GM12865 (cell line): ENCODE data around the gene RBMS3.

Experiments
- DNase-seq: peaks from one replicate; pipeline ENCODE4 v3.0.0; 2010; ENCODE audit warnings: low read depth
- H3K4me3 ChIP-seq: 2 replicates; pipeline ENCODE4 v1.5.1; 2011; ENCODE audit warnings: mild to moderate bottlenecking, low read depth, low read length, control low read depth
- CTCF ChIP-seq: IDR thresholded peaks from 2 replicates; pipeline ENCODE4 v1.5.1; 2011; ENCODE audit warnings: low read length, control low read depth, low read depth, inconsistent platforms; ENCODE audit not compliant: insufficient read depth; ENCODE audit errors: missing control alignments

Gene RBMS3

GRCh38 chr3:29686889-29687592 is 406.2 kb downstream of the RBMS3 start:
- TF ChIP-seq CTCF: no peak
- H3K4me3 ChIP-seq: no peak overlapping the region
- DNase-seq: peak; percentile 76

DNA sequence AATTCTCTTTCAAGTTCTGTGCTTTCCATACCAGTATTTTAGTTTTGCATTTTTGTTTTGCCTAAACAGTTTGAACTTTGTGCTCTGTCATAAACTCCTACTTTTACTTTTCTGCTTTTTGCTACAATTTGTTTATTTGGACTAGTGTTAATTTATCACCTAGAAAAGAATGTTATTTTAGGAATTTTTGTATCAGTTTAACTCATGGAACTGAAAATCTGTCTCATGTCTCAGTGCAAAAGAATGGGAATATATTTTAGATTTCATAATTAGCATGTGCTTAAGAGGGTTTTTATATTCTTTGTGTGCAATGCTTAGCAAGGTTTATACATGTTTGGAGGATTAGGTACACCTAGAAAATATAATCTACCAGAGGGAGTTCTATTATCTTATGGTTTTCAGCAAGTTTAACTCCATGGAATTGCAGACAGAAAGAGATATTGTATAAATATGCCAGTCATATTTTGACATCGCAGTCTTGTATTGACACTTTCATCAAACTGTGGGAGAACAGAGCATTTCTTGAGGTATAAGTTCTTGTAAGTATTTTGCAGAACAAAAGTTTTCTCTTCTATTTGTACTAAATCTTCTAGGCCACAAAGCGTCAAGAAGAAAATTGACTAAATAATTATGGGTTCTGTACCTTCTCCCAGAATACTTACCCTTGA is 409.9 kb downstream of the RBMS3 start:
- no peak for DNase-seq
- no peak for TF ChIP-seq CTCF
- H3K4me3 ChIP-seq: no peak overlapping the region

- no peak overlapping the region for H3K4me3 ChIP-seq
- TF ChIP-seq CTCF: no peak
- no peak for DNase-seq
Measured at GRCh38 chr3:29693863-29694262, 413.0 kb downstream of the RBMS3 start.

GRCh38 chr3:29694331-29694730 is 413.5 kb downstream of the RBMS3 start:
- no peak for TF ChIP-seq CTCF
- no peak for DNase-seq
- no peak overlapping the region for H3K4me3 ChIP-seq

DNA sequence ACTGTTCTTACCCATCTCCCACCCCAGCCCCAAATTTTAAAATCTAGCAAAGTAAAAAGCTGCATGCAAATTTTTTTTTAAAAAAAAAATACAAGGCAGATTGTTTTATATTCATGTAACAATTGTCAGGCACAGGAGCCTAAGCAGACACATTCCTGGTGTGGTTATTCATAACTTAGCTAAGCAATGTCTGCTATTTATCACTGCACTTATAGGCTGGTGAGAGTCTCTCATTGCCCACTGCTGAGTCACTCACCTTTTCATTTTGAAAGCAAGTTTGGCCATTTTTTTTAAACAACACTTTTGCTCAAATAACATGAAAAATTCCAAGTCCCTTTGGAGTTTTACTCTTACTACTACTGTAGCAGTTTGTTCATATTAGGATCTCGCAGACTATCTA is 413.9 kb downstream of the RBMS3 start:
- no peak for DNase-seq
- no peak for TF ChIP-seq CTCF
- no peak overlapping the region for H3K4me3 ChIP-seq

GRCh38 chr3:29695201-29695600 is 414.3 kb downstream of the RBMS3 start:
- no peak overlapping the region for H3K4me3 ChIP-seq
- no peak for TF ChIP-seq CTCF
- DNase-seq: no peak

DNA sequence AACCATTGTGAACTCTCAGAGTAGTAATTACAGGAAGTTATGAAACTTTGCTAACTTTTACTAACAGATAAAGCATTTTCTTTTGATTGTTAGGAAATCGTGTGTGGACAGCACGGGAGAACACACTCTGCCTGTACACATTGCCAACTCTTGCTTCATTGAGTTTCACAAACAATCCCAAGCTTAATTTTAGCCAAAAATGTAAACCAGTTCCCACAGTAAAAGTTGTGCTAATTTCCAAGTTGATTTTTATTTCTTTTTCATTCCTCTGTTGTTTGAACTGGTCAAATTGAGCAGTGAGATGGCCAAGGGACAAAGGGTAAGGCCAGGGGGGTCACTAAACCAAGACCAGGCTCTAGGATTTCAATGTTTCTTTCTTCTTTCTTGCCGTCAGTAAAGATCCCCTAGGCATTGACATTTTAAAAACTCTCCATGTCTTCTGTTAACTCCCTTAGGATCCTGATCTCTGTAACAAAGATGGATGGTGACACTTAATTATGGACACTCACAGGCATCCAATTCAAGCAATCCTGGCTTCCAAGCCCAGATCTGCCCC is 414.9 kb downstream of the RBMS3 start:
- no peak for TF ChIP-seq CTCF
- H3K4me3 ChIP-seq: no peak overlapping the region
- no peak for DNase-seq
